HepG2 (cell line): ENCODE results near the gene SUZ12. TPM values are rescaled to one million over a fixed set of nuclear protein-coding genes. Genes with fewer than 3 reads are reported as not detected.

Source experiments
- ATAC-seq: fragments of 200-7000 bp; cut with Tn5 transposase; 3 replicates; pipeline ENCODE4 v1.9.1; 2020; ENCODE audit warnings: mild to moderate bottlenecking, moderate library complexity
- BruUV-seq: library from RNA; stranded (reverse); fragments of 400-500 nt; replicated peaks from 2 replicates; lab custom pipeline; 2021; lab: Mats Ljungman, UMichigan
- CTCF ChIA-PET: fragments of 300-600 bp; formaldehyde crosslinking; extraction: SDS; loops from one replicate; lab custom pipeline; 2021; ENCODE audit warnings: low total read pairs, inconsistent platforms, low intra/inter-chr PET ratio; lab: Yijun Ruan, JAX
- POLR2A ChIA-PET: fragments of 350-600 bp; sonication (Branson Sonifier 250); formaldehyde crosslinking; loops from one replicate; lab custom pipeline; 2020; ENCODE audit warnings: antibody characterized with exemption, inconsistent platforms; lab: Yijun Ruan, JAX
- DNase-seq: peaks from one replicate; pipeline ENCODE4 v3.0.0-alpha.2; 2015; ENCODE audit warnings: low spot score
- FAIRE-seq: peaks from 3 replicates; lab custom pipeline; 2011; peaks lifted over from hg19 to GRCh38; lab: Jason Lieb, UNC
- H2AFZ ChIP-seq: one replicate; pipeline ENCODE4 v1.6.1; 2011; ENCODE audit warnings: low read length, inconsistent platforms
- H3K27ac ChIP-seq: fragments of 300-600 bp; 3 replicates; pipeline ENCODE4 v1.8.0; 2011; ENCODE audit warnings: mixed run types, mild to moderate bottlenecking, mixed read lengths, low read length, inconsistent platforms; ENCODE audit not compliant: insufficient read depth; ENCODE audit errors: extremely low read length
- H3K27me3 ChIP-seq, 2 experiments: fragments of 200-600 bp in 1 of 2; 2 replicates in 1 of 2; 3 replicates in 1 of 2; pipeline versions ENCODE4 v1.6.0 to v1.8.0; 2011; ENCODE audit warnings: low read length in 2 of 2, mild to moderate bottlenecking in 2 of 2, moderate library complexity in 2 of 2, inconsistent platforms in 1 of 2; ENCODE audit not compliant: insufficient read depth in 2 of 2, control insufficient read depth in 1 of 2
- H3K36me3 ChIP-seq, 2 experiments: fragments of 200-600 bp in 1 of 2; replicated peaks in 1 of 2; 2 replicates in 1 of 2; 3 replicates in 1 of 2; pipeline versions ENCODE4 v1.5.1 to v1.8.0; 2011; ENCODE audit warnings: low read length in 2 of 2, inconsistent platforms in 1 of 2; ENCODE audit not compliant: insufficient read depth in 2 of 2, control insufficient read depth in 1 of 2
- H3K4me1 ChIP-seq: 2 replicates; pipeline ENCODE4 v1.5.1; 2012; ENCODE audit warnings: low read length, inconsistent platforms; ENCODE audit not compliant: insufficient read depth
- H3K4me2 ChIP-seq: 2 replicates; pipeline ENCODE4 v1.6.0; 2011; ENCODE audit warnings: low read depth, low read length, inconsistent platforms
- H3K4me3 ChIP-seq, 3 experiments: fragments of 200-600 bp in 1 of 3; sonication (generic), shearing (Covaris generic) in 1 of 3; replicated peaks in 1 of 3; 2 replicates each; pipeline ENCODE4 v1.5.1; 2011 to 2016; ENCODE audit warnings: low read length in 3 of 3, inconsistent platforms in 2 of 3, low read depth in 2 of 3, mild to moderate bottlenecking in 2 of 3, control low read depth in 1 of 3, mixed read lengths in 1 of 3; ENCODE audit not compliant: insufficient read depth in 1 of 3
- H3K79me2 ChIP-seq: one replicate; pipeline ENCODE4 v1.6.1; 2011; ENCODE audit warnings: low read length, inconsistent platforms; ENCODE audit not compliant: insufficient read depth
- H3K9ac ChIP-seq: 2 replicates; pipeline ENCODE4 v1.6.0; 2011; ENCODE audit warnings: mild to moderate bottlenecking, low read depth, low read length, inconsistent platforms; ENCODE audit not compliant: insufficient read depth
- H3K9me3 ChIP-seq: 2 replicates; pipeline ENCODE4 v1.5.1; 2012; ENCODE audit warnings: mild to moderate bottlenecking, low read length
- H4K20me1 ChIP-seq: 2 replicates; pipeline ENCODE4 v1.6.0; 2011; ENCODE audit warnings: inconsistent platforms, mild to moderate bottlenecking, low read length, moderate library complexity; ENCODE audit not compliant: insufficient read depth
- CHD4 ChIP-seq: fragments of 200-600 bp; sonication (generic); IDR thresholded peaks from 2 replicates; pipeline ENCODE4 v1.7.0; 2017; ENCODE audit warnings: mild to moderate bottlenecking, low read length, borderline replicate concordance
- FOXC1 ChIP-seq: sonication (generic); formaldehyde crosslinking; IDR thresholded peaks from 2 replicates; pipeline ENCODE4 v1.8.0; 2022; ENCODE audit warnings: mild to moderate bottlenecking, missing genetic modification reagents, borderline replicate concordance
- KAT7 ChIP-seq: IDR thresholded peaks from 2 replicates; pipeline ENCODE4 v1.6.1; 2018; ENCODE audit warnings: borderline replicate concordance, missing compliant biosample characterization
- LBX2 ChIP-seq: sonication (generic); formaldehyde crosslinking; IDR thresholded peaks from 2 replicates; pipeline ENCODE4 v1.5.0; 2020; ENCODE audit warnings: missing genetic modification reagents, mild to moderate bottlenecking, borderline replicate concordance
- PHF5A ChIP-seq: IDR thresholded peaks from one replicate; pipeline ENCODE4 v1.6.1; 2018; ENCODE audit warnings: low read depth, missing genetic modification reagents; ENCODE audit not compliant: unreplicated experiment
- TCF7L2 ChIP-seq: IDR thresholded peaks from 2 replicates; pipeline ENCODE4 v1.6.1; 2011; ENCODE audit warnings: mild to moderate bottlenecking, low read depth, low read length, moderate library complexity
- ZBTB1 ChIP-seq: sonication (generic); formaldehyde crosslinking; IDR thresholded peaks from 2 replicates; pipeline ENCODE4 v1.4.0; 2020; ENCODE audit warnings: missing genetic modification reagents, borderline replicate concordance
- ZBTB43 ChIP-seq: sonication (generic); formaldehyde crosslinking; conservative IDR thresholded peaks from 2 replicates; pipeline ENCODE4 v1.4.0; 2020; ENCODE audit warnings: missing genetic modification reagents
- ZFP36L2 ChIP-seq: sonication (generic); formaldehyde crosslinking; IDR thresholded peaks from 2 replicates; pipeline ENCODE4 v1.4.0; 2020; ENCODE audit warnings: missing genetic modification reagents
- ZNF280B ChIP-seq: sonication (generic); formaldehyde crosslinking; IDR thresholded peaks from 2 replicates; pipeline ENCODE4 v1.5.0; 2020; ENCODE audit warnings: missing genetic modification reagents, mild to moderate bottlenecking, borderline replicate concordance
- ZNF335 ChIP-seq: sonication (generic); formaldehyde crosslinking; IDR thresholded peaks from 2 replicates; pipeline ENCODE4 v1.4.0; 2020; ENCODE audit warnings: missing genetic modification reagents
- ZNF644 ChIP-seq: IDR thresholded peaks from 2 replicates; pipeline ENCODE4 v1.6.1; 2016; ENCODE audit warnings: low read depth
- ZNF766 ChIP-seq: sonication (generic); formaldehyde crosslinking; IDR thresholded peaks from 2 replicates; pipeline ENCODE4 v1.5.0; 2020; ENCODE audit warnings: missing genetic modification reagents, borderline replicate concordance
- ZNF83 ChIP-seq: sonication (generic); formaldehyde crosslinking; IDR thresholded peaks from 2 replicates; pipeline ENCODE4 v1.4.0; 2020; ENCODE audit warnings: missing genetic modification reagents, mild to moderate bottlenecking, borderline replicate concordance
- WGBS: methylation state at CpG from one replicate; pipeline ENCODE4 v1.1.6; 2017; ENCODE audit warnings: low lambda C conversion rate; 5-methylcytosine and 5-hydroxymethylcytosine counted together
- in situ Hi-C: cut with HindIII; loops from 2 replicates; pipeline ENCODE4 v1.10.0; 2017; ENCODE audit warnings: low pct_unique_long_range_greater_than_20kb; ENCODE audit not compliant: extremely low pct_ligation_motif_present
- intact Hi-C: fragments of 100-400 bp; cut with micrococcal nuclease; formaldehyde crosslinking; loops from one replicate; pipeline ENCODE4 v1.10.0; 2022; ENCODE audit not compliant: unreplicated experiment
- polyA plus RNA-seq, 8 experiments: library from polyadenylated mRNA; depleted of rRNA in 3 of 8; stranded (reverse) in 7 of 8; unstranded in 1 of 8; fragments of >200 nt; fragmentation: Illumina TruSeq in 4 of 8; extraction: Trizol in 4 of 8; gene quantifications; 2 replicates each; pipeline versions ENCODE4 v1.2.1 to v1.2.3, GENCODE V29; 2011 to 2016; ENCODE audit warnings: low read depth in 4 of 8, missing spikeins in 1 of 8, mixed read lengths in 1 of 8; ENCODE audit not compliant: insufficient read depth in 1 of 8
- total RNA-seq, 5 experiments: library from RNA; depleted of rRNA; stranded (reverse); fragments of >200 nt; fragmentation: Illumina TruSeq; extraction: Trizol; gene quantifications; 2 replicates each; pipeline ENCODE4 v1.2.3, GENCODE V29; 2016; ENCODE audit warnings: low read depth in 1 of 5

The SUZ12 gene
- total and polyA plus RNA-seq, 2 of the 13 experiments (the other 11 are each of a cell fraction or from before 2014, with no cell fraction given) = 11.7 to 15.6 TPM

GRCh38 chr17:32019228-32019627 lies 82.4 kb downstream of the SUZ12 start:
- CTCF ChIA-PET = no interaction called here
- Histone ChIP-seq H3K9me3 (no peaks in the 10 kb centered on the region), H3K79me2 (no peaks in the 10 kb centered on the region), H2AFZ (no peak overlapping the region), H3K9ac (no peak overlapping the region), H3K4me2 (no peak overlapping the region), H4K20me1 (no peaks in the 10 kb centered on the region), H3K4me1 (no peaks in the 10 kb centered on the region), H3K27me3 (no peaks in the 10 kb centered on the region; a peak in 1 of 5 replicates), H3K36me3 (peaks cover 4 to 12% of the 10 kb centered on the region in 2 experiments; a peak in 3 of 5 replicates), H3K27ac (no peak overlapping the region), H3K4me3 (no peak overlapping the region)
- in situ Hi-C loops (no loop called here), intact Hi-C loops (no loop called here)
- no peak for ATAC-seq
- TF ChIP-seq CHD4 = no peak
- no peak for TF ChIP-seq ZNF766 (CRISPR knock-in tag)
- TF ChIP-seq ZNF335 (CRISPR knock-in tag) = no peak
- WGBS = 100% methylated on average over 1 of the region's 1 CpG
- FAIRE-seq = no peak
- BruUV-seq = no TSS peak
- POLR2A ChIA-PET = no interaction called here
- no peak for DNase-seq

- Histone ChIP-seq H3K9me3 (no peaks in the 10 kb centered on the region), H3K27me3 (no peaks in the 10 kb centered on the region; a peak in 1 of 5 replicates), H4K20me1 (no peaks in the 10 kb centered on the region), H3K9ac (no peak overlapping the region), H3K4me2 (no peak overlapping the region), H3K4me1 (no peaks in the 10 kb centered on the region), H2AFZ (no peak overlapping the region), H3K36me3 (peaks cover 4 to 12% of the 10 kb centered on the region in 2 experiments; a peak in 3 of 5 replicates), H3K79me2 (no peaks in the 10 kb centered on the region), H3K27ac (no peak overlapping the region), H3K4me3 (no peak overlapping the region)
- no peak for ATAC-seq
- no peak for FAIRE-seq
- ChIA-PET POLR2A (no interaction called here), CTCF (no interaction called here)
- in situ Hi-C loops (no loop called here), intact Hi-C loops (no loop called here)
- no peak for DNase-seq
- no TSS peak for BruUV-seq
- over 99% methylated on average over 15 of the region's 16 CpGs for WGBS
- no peak for TF ChIP-seq ZBTB1
- TF ChIP-seq TCF7L2 = no peak
- TF ChIP-seq LBX2 (CRISPR knock-in tag) = no peak
- TF ChIP-seq FOXC1 (CRISPR knock-in tag) = no peak
- no peak for TF ChIP-seq ZNF280B (CRISPR knock-in tag)
- no peak for TF ChIP-seq ZFP36L2 (CRISPR knock-in tag)
- TF ChIP-seq PHF5A (CRISPR knock-in tag) = no peak
- TF ChIP-seq ZBTB43 (CRISPR knock-in tag) = no peak
- TF ChIP-seq KAT7 (CRISPR knock-in tag) = no peak
- no peak for TF ChIP-seq ZNF83 (CRISPR knock-in tag)
- no peak for TF ChIP-seq ZNF644 (CRISPR knock-in tag)
These were observed 84.3 kb downstream of the SUZ12 start for GRCh38 chr17:32020943-32021614.
